HG02981 (cell line): ENCODE results near the gene HEXD.
A peak's percentile ranks its signal among the peaks of the same experiment; 100 is the strongest.
"Not testable (repeated sequence)": the region's sequence is repeated elsewhere in the genome, so short reads cannot be mapped to it uniquely, and the experiment has no call there.

Experiments
- ATAC-seq: cut with Tn5 transposase; IDR thresholded peaks from one replicate; pipeline ENCODE4 v1.9.1; 2021; ENCODE audit warnings: mild to moderate bottlenecking, moderate library complexity; ENCODE audit not compliant: unreplicated experiment

The HEXD gene

GRCh38 chr17:82439829-82440365 lies 21.8 kb downstream of the HEXD start:
- ATAC-seq, result no peak

- no peak for ATAC-seq
These were observed 22.4 kb downstream of the HEXD start for GRCh38 chr17:82440469-82440981.

GRCh38 chr17:82440991-82441627 lies 23.0 kb downstream of the HEXD start:
- no peak for ATAC-seq

GRCh38 chr17:82441691-82442487 lies 23.7 kb downstream of the HEXD start:
- no peak for ATAC-seq

GRCh38 chr17:82442643-82443464 lies 24.7 kb downstream of the HEXD start:
- ATAC-seq, result no peak

DNA sequence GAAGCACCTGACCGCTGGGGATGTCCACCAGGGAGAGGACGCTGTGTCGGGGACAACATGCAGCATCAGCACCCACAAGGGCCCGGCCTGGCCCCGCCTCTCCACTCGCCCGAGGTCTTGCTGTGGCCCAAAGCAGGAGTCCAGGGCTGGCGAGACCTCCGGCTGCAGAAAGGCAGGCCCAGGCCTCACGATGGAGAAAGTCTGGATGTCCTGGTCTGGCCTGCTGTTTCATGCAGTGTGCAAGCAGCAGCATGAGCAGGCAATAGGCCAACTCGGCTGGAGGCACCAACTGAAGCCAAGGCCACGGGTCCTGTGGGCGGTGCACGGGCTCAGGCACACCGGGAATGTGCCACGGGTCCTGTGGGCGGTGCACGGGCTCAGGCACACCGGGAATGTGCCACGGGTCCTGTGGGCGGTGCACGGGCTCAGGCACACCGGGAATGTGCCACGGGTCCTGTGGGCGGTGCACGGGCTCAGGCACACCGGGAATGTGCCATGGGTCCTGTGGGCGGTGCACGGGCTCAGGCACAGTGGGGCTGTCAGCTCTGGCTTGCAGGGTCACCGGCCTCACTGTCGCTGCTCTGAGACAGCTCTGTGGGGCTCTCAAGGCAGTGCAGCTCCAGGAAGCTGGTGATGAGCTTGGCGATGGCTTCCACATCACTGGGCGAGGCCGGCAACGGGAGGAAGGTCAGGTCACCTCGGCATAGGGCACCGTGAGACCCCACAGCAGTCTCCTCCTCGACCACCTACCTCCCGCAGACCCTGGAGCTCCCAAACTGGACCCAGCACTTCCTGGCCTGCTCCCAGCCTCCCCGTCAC lies 25.5 kb downstream of the HEXD start:
- no peak for ATAC-seq

DNA sequence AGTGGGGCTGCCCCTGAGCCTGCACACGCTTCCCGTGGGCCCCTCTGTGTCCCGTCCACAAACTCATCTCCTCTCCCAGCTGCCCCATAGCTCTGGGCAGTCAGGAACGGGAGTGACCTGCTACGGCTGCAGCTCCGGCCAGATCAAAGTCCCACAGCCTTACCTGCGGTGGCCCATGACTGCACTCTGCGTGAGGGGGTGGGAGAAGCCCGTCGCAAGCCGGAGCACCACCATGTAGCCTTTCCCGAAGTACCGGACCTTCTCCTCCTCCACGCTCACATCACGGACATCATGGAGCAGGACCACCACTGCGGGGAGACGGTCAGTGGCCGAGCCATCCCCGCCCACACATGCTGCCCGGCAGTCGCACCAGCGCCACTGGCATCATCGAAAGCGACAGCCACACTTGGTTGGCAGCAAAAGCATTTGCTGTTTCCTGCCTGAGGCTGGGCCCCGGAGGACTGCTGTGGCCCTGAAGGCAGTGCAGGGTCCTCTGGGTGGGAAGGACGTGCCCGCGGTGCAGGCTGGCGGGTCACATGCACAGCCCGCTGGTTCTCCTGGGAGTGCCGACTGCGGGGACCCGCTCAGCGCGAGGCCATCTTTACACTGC lies 26.2 kb downstream of the HEXD start:
- ATAC-seq, result no peak

- no peak for ATAC-seq
These were observed 26.9 kb downstream of the HEXD start for GRCh38 chr17:82444941-82445521.

DNA sequence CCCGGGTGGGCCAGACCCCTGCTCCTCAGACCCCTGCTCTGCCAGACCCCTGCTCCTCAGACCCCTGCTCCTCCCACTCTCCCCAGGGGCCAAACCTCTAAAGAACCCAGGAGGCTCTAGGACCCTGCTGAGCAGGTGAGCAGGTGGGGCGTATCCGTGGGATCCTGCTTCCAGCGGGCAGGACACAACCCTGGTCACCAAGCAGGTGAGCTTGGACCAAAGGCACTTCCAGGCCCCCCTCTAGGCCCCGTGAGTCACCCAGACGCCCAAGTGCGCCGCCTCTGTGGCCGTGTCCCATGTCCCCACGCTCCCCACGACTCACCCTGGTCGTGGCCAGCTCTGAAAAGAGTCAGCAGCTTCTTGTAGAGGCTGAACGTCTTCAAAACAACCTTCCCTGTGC lies 27.4 kb downstream of the HEXD start:
- no peak for ATAC-seq

GRCh38 chr17:82446124-82446523 lies 28.0 kb downstream of the HEXD start:
- ATAC-seq, result no peak

DNA sequence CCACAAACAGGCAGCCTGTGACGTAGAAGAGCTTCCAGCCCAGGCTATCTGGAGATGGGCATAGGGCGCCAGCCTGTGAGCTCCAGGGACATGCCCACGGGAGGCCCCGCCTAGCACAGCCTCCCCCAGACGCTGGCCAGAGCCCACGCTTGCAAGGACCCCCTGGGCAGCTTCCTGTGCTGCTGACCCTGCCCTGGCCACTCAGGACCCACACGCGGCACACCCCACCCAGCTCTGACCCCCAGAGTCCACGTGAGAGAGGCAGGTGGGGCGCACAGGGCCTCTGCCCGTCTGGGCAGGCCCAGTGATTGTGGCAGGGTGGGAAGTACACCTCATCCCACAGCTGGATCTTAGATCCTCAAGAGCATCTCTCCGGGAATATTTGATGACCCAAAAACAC lies 28.5 kb downstream of the HEXD start:
- no peak for ATAC-seq

GRCh38 chr17:82447876-82448275 lies 29.7 kb downstream of the HEXD start:
- ATAC-seq, result no peak

- ATAC-seq, result peak; percentile 54
These were observed 31.2 kb downstream of the HEXD start for GRCh38 chr17:82449131-82449882.

DNA sequence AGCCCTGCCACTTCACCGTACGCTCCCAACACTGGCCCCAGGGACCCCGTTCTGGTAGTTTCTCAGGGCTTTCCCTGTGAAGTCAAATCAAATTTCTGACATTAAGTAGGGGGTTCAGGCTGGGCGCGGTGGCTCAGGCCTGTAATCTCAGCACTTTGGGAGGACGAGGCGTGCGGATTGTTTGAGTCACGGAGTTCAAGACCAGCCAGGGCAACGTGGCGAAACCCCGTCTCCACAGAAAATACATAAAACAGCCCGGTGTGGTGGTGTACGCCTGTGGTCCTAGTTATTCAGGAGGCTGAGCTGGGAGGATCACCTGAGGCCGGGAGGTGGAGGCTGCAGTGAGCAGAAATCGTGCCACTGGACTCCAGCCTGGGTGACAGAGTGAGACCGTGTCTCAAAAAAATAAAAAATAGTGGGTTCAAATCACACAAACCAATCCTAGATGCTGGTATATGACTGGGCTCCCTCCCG lies 31.8 kb downstream of the HEXD start:
- ATAC-seq, result peak; percentile 11

- peak; percentile 56 for ATAC-seq
These were observed 32.4 kb downstream of the HEXD start, which contains the start of gene CYBC1 for GRCh38 chr17:82450357-82451106. TSS of gene CYBC1 (minus strand) at chr17:82450752. CDS start at chr17:82449254, 1,498 bp downstream.

GRCh38 chr17:82452162-82452561 lies 34.0 kb downstream of the HEXD start:
- no peak for ATAC-seq

DNA sequence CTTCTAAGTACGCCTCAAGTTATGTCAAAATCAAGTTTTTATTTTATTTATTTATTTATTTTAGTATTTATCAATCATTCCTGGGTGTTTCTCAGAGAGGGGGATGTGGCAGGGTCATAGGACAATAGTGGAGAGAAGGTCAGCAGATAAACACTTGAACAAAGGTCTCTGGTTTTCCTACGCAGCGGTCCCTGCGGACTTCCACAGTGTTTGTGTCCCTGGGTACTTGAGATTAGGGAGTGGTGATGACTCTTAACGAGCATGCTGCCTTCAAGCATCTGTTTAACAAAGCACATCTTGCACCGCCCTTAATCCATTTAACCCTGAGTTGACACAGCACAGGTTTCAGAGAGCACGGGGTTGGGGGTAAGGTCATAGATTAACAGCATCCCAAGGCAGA lies 35.0 kb downstream of the HEXD start:
- not testable (repeated sequence) for ATAC-seq

DNA sequence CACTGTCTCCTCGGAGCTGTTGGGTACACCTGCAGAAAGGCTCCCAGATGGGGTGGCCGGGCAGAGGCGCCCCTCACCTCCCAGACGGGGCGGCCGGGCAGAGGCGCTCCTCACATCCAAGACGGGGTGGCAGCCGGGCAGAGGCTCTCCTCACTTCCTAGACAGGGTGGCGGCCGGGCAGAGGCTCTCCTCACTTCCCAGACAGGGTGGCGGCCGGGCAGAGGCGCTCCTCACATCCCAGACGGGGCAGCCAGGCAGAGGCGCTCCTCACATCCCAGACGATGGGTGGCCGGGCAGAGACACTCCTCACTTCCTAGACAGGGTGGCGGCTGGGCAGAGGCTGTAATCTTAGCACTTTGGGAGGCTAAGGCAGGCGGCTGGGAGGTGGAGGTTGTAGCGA lies 35.6 kb downstream of the HEXD start:
- ATAC-seq, result not testable (repeated sequence)
